ENCODE measurements around the gene GGA2.

The GGA2 gene

DNA sequence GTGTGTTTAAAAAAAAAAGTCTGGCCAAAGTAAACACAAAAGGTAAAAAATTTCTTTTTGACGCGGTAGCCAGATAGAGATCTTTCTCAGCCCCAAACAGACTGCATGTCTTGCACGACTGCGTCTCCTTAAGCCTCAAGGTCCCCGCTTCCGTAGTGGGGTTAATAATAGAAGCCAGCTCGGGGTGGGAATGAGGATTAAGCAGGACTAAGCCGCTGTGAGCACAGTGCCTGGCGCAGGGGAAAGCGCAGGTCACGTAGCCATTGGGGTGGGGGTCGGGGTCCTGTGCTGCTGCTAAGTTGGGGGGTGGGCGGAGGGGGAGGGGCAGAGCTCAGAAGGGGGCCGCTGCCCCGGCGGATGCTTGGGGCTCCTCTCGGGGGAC lies 521 bp downstream of the GGA2 start:
- WGBS (ENCODE audit: extremely low coverage, insufficient coverage, insufficient read length) = no CpG with 5 or more reads among the region's 17 CpGs
- peaks cover 8% of the 10 kb centered on the region for H3K79me1 ChIP-seq (ENCODE audit: low read length)
- H3K4me2 ChIP-seq (ENCODE audit: low read length) = peak overlapping the region; percentile 72
- peak overlapping the region; percentile 85 for H4K8ac ChIP-seq (ENCODE audit: low read depth, low read length)
- no peaks in the 10 kb centered on the region for H3K27me3 ChIP-seq (ENCODE audit: insufficient read depth, low read length)
- peak overlapping the region; percentile 91 for H4K12ac ChIP-seq (ENCODE audit: low read depth, low read length)
- no peaks in the 10 kb centered on the region for H3K9me3 ChIP-seq (ENCODE audit: insufficient read depth, low read depth, low read length)
- no peak overlapping the region for H2AK5ac ChIP-seq (ENCODE audit: low read length)
- peak overlapping the region; percentile 93 for H3K18ac ChIP-seq (ENCODE audit: low read length)
- H2BK120ac ChIP-seq (ENCODE audit: insufficient read depth, low read length, poor library complexity) = peak overlapping the region; percentile 46
- DNase-seq = peak in 1 of 2 donors; percentile 30
- H3K27ac ChIP-seq (ENCODE audit: low read depth, low read length) = peak overlapping the region; percentile 68
- H2BK12ac ChIP-seq (ENCODE audit: low read length) = no peak overlapping the region
- peak overlapping the region; percentile 88 for H3K9ac ChIP-seq (ENCODE audit: low read length)
- H3K23ac ChIP-seq (ENCODE audit: low read length) = no peak overlapping the region
- no peaks in the 10 kb centered on the region for H3K36me3 ChIP-seq (ENCODE audit: control insufficient read depth in 1 of 2, insufficient read depth in 2 of 2, low read length in 2 of 2)
- H3K79me2 ChIP-seq (ENCODE audit: control insufficient read depth, insufficient read depth, low read length, poor library complexity) = peaks cover 16% of the 10 kb centered on the region
- H2AFZ ChIP-seq (ENCODE audit: insufficient read depth, low read length, poor library complexity) = no peak overlapping the region
- peak overlapping the region; percentile 76 for H4K91ac ChIP-seq (ENCODE audit: low read depth, low read length)
- peaks cover 11 to 28% of the 10 kb centered on the region in 2 experiments for H3K4me1 ChIP-seq (ENCODE audit: control insufficient read depth in 1 of 2, insufficient read depth in 2 of 2, low read length in 2 of 2)
- H3K14ac ChIP-seq (ENCODE audit: low read length) = peak overlapping the region; percentile 90
- peak overlapping the region; percentile 89 for H3K4me3 ChIP-seq (ENCODE audit: low read depth, low read length)
- H3K4ac ChIP-seq (ENCODE audit: low read depth, low read length) = peak overlapping the region; percentile 83
- H2BK5ac ChIP-seq (ENCODE audit: low read depth, low read length, poor library complexity) = peak overlapping the region; percentile 88

DNA sequence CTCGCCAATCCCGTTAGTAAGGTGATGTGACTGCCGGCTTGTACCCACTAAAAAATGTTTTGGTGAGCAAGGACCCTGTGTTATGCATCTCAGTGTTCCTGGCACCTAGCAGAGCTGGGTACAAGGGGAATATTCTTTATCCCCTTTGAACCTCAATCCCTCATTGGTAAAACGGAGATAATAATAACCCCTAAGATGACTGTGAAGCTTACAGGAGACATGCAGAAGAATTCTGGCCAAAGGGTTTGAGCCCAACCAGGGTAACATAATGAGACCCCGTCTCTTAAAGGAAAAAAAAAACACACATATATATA lies 896 bp downstream of the GGA2 start:
- H3K36me3 ChIP-seq (ENCODE audit: control insufficient read depth in 1 of 2, insufficient read depth in 2 of 2, low read length in 2 of 2) = no peaks in the 10 kb centered on the region
- peak overlapping the region; percentile 7 for H4K8ac ChIP-seq (ENCODE audit: low read depth, low read length)
- no peaks in the 10 kb centered on the region for H3K27me3 ChIP-seq (ENCODE audit: insufficient read depth, low read length)
- H3K18ac ChIP-seq (ENCODE audit: low read length) = peak overlapping the region; percentile 74
- H3K14ac ChIP-seq (ENCODE audit: low read length) = no peak overlapping the region
- H4K12ac ChIP-seq (ENCODE audit: low read depth, low read length) = peak overlapping the region; percentile 70
- H3K79me2 ChIP-seq (ENCODE audit: control insufficient read depth, insufficient read depth, low read length, poor library complexity) = peaks cover 16% of the 10 kb centered on the region
- H3K27ac ChIP-seq (ENCODE audit: low read depth, low read length) = no peak overlapping the region
- no peak for DNase-seq
- H2BK5ac ChIP-seq (ENCODE audit: low read depth, low read length, poor library complexity) = no peak overlapping the region
- peak overlapping the region; percentile 55 for H3K4me3 ChIP-seq (ENCODE audit: low read depth, low read length)
- peaks cover 14 to 32% of the 10 kb centered on the region in 2 experiments for H3K4me1 ChIP-seq (ENCODE audit: control insufficient read depth in 1 of 2, insufficient read depth in 2 of 2, low read length in 2 of 2)
- no peak overlapping the region for H2BK12ac ChIP-seq (ENCODE audit: low read length)
- WGBS (ENCODE audit: extremely low coverage, insufficient coverage, insufficient read length) = no CpG with 5 or more reads among the region's 5 CpGs
- no peak overlapping the region for H2AFZ ChIP-seq (ENCODE audit: insufficient read depth, low read length, poor library complexity)
- no peaks in the 10 kb centered on the region for H3K9me3 ChIP-seq (ENCODE audit: insufficient read depth, low read depth, low read length)
- H3K79me1 ChIP-seq (ENCODE audit: low read length) = peaks cover 8% of the 10 kb centered on the region
- no peak overlapping the region for H3K23ac ChIP-seq (ENCODE audit: low read length)
- no peak overlapping the region for H2BK120ac ChIP-seq (ENCODE audit: insufficient read depth, low read length, poor library complexity)
- H2AK5ac ChIP-seq (ENCODE audit: low read length) = no peak overlapping the region
- H3K9ac ChIP-seq (ENCODE audit: low read length) = no peak overlapping the region
- H3K4me2 ChIP-seq (ENCODE audit: low read length) = peak overlapping the region; percentile 72
- H3K4ac ChIP-seq (ENCODE audit: low read depth, low read length) = peak overlapping the region; percentile 93
- no peak overlapping the region for H4K91ac ChIP-seq (ENCODE audit: low read depth, low read length)

DNA sequence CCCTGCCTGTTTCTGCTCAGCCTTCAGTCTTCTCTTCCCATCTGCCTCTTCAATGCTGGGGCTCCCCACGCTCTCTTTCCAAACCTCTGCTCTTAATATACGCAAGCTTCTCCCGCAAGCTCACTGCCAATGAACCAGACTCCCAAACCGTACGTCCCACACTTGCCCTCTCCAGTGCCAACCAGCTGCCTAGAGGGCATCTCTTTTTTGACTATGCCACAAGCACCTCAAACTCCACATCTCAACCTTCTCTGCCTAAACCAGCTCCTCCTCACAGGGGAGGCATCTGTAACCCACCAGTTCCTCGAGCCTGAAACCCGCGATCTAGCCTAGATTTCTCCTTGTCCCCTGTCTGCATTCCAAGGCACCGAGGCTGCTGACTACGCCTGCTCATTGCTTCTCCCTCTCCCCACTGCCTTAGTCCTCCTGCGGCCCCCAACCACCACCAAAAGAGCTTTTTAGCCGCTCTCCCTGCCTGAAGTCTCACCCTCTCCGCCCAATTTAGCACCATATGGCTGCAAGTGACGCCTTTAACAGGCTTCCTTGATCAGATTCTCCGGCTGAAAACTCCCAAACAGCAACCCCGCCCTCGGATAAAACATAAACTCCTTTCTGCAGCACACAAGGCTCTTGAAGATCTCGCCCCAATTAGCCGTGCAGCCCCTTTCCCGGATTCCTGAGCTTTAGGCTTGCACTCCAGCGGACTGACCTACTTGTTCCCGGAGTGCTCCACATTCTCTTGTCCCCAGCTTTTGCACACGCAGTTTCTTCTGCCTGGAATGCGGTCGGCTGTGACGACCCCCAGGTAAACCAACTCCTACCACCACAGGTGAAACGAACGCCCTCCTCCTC lies 1.5 kb downstream of the GGA2 start:
- H3K9me3 ChIP-seq (ENCODE audit: insufficient read depth, low read depth, low read length) = no peaks in the 10 kb centered on the region
- DNase-seq = peak in 1 of 2 donors; percentile 30
- no peaks in the 10 kb centered on the region for H3K36me3 ChIP-seq (ENCODE audit: control insufficient read depth in 1 of 2, insufficient read depth in 2 of 2, low read length in 2 of 2)
- no peak overlapping the region for H3K9ac ChIP-seq (ENCODE audit: low read length)
- WGBS (ENCODE audit: extremely low coverage, insufficient coverage, insufficient read length) = no CpG with 5 or more reads among the region's 28 CpGs
- no peak overlapping the region for H3K27ac ChIP-seq (ENCODE audit: low read depth, low read length)
- H3K4me1 ChIP-seq (ENCODE audit: control insufficient read depth in 1 of 2, insufficient read depth in 2 of 2, low read length in 2 of 2) = peaks cover 16 to 32% of the 10 kb centered on the region in 2 experiments
- H4K12ac ChIP-seq (ENCODE audit: low read depth, low read length) = peak overlapping the region; percentile 70
- H3K79me1 ChIP-seq (ENCODE audit: low read length) = peaks cover 8% of the 10 kb centered on the region
- H3K23ac ChIP-seq (ENCODE audit: low read length) = no peak overlapping the region
- peak overlapping the region; percentile 72 for H3K4me2 ChIP-seq (ENCODE audit: low read length)
- H2AFZ ChIP-seq (ENCODE audit: insufficient read depth, low read length, poor library complexity) = no peak overlapping the region
- H2AK5ac ChIP-seq (ENCODE audit: low read length) = no peak overlapping the region
- peak overlapping the region; percentile 74 for H3K18ac ChIP-seq (ENCODE audit: low read length)
- H4K8ac ChIP-seq (ENCODE audit: low read depth, low read length) = peak overlapping the region; percentile 7
- H3K79me2 ChIP-seq (ENCODE audit: control insufficient read depth, insufficient read depth, low read length, poor library complexity) = peaks cover 16% of the 10 kb centered on the region
- no peak overlapping the region for H2BK5ac ChIP-seq (ENCODE audit: low read depth, low read length, poor library complexity)
- no peaks in the 10 kb centered on the region for H3K27me3 ChIP-seq (ENCODE audit: insufficient read depth, low read length)
- no peak overlapping the region for H2BK12ac ChIP-seq (ENCODE audit: low read length)
- no peak overlapping the region for H2BK120ac ChIP-seq (ENCODE audit: insufficient read depth, low read length, poor library complexity)
- peak overlapping the region; percentile 93 for H3K4ac ChIP-seq (ENCODE audit: low read depth, low read length)
- H3K4me3 ChIP-seq (ENCODE audit: low read depth, low read length) = peak overlapping the region; percentile 55
- H4K91ac ChIP-seq (ENCODE audit: low read depth, low read length) = no peak overlapping the region
- H3K14ac ChIP-seq (ENCODE audit: low read length) = peak overlapping the region; percentile 17

DNA sequence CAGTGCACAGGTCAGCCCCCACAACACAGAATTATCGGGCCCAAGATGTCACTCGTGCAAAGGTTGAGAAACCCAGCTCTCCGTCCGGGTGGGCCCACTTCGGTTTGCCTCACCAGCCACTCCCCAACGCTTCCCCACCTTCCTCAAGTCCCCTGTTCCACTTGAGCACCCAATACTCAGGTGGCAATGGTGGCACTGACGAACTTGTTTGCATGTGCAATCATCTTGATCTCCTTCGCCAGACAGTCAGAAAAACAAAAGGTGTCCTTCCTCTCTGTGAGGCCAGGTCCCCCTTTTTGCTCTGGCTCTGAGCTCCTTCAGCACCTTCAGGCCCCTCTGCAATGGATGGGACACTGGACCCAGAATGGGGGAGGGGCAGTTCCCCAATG lies 3.7 kb downstream of the GGA2 start:
- no peaks in the 10 kb centered on the region for H3K36me3 ChIP-seq (ENCODE audit: control insufficient read depth in 1 of 2, insufficient read depth in 2 of 2, low read length in 2 of 2)
- H3K4me1 ChIP-seq (ENCODE audit: control insufficient read depth in 1 of 2, insufficient read depth in 2 of 2, low read length in 2 of 2) = peaks cover 16 to 28% of the 10 kb centered on the region in 2 experiments
- no peak overlapping the region for H4K8ac ChIP-seq (ENCODE audit: low read depth, low read length)
- no peak overlapping the region for H3K18ac ChIP-seq (ENCODE audit: low read length)
- no peak overlapping the region for H2AFZ ChIP-seq (ENCODE audit: insufficient read depth, low read length, poor library complexity)
- H3K9me3 ChIP-seq (ENCODE audit: insufficient read depth, low read depth, low read length) = no peaks in the 10 kb centered on the region
- H3K4ac ChIP-seq (ENCODE audit: low read depth, low read length) = no peak overlapping the region
- no peak overlapping the region for H2BK12ac ChIP-seq (ENCODE audit: low read length)
- H3K14ac ChIP-seq (ENCODE audit: low read length) = no peak overlapping the region
- H2BK120ac ChIP-seq (ENCODE audit: insufficient read depth, low read length, poor library complexity) = no peak overlapping the region
- no CpG with 5 or more reads among the region's 8 CpGs for WGBS (ENCODE audit: extremely low coverage, insufficient coverage, insufficient read length)
- H3K4me3 ChIP-seq (ENCODE audit: low read depth, low read length) = no peak overlapping the region
- H4K91ac ChIP-seq (ENCODE audit: low read depth, low read length) = no peak overlapping the region
- H2BK5ac ChIP-seq (ENCODE audit: low read depth, low read length, poor library complexity) = no peak overlapping the region
- H3K4me2 ChIP-seq (ENCODE audit: low read length) = no peak overlapping the region
- peaks cover 16% of the 10 kb centered on the region for H3K79me2 ChIP-seq (ENCODE audit: control insufficient read depth, insufficient read depth, low read length, poor library complexity)
- no peak overlapping the region for H3K23ac ChIP-seq (ENCODE audit: low read length)
- H3K9ac ChIP-seq (ENCODE audit: low read length) = no peak overlapping the region
- H3K27ac ChIP-seq (ENCODE audit: low read depth, low read length) = no peak overlapping the region
- H4K12ac ChIP-seq (ENCODE audit: low read depth, low read length) = no peak overlapping the region
- H3K79me1 ChIP-seq (ENCODE audit: low read length) = peaks cover 8% of the 10 kb centered on the region
- H2AK5ac ChIP-seq (ENCODE audit: low read length) = no peak overlapping the region
- DNase-seq = no peak
- no peaks in the 10 kb centered on the region for H3K27me3 ChIP-seq (ENCODE audit: insufficient read depth, low read length)
